Activated naive CD8-positive, alpha-beta T cell (primary cell): ENCODE measurements around the gene NODAL.

Experiments
- H3K27ac Mint-ChIP-seq: one replicate; pipeline ENCODE4 v1.8.0; 2021; ENCODE audit warnings: mixed read lengths
- H3K27me3 Mint-ChIP-seq: one replicate; pipeline ENCODE4 v1.8.0; 2021; ENCODE audit warnings: mixed read lengths
- H3K36me3 Mint-ChIP-seq: one replicate; pipeline ENCODE4 v1.8.0; 2021; ENCODE audit warnings: mixed read lengths
- H3K4me1 Mint-ChIP-seq: one replicate; pipeline ENCODE4 v1.8.0; 2021; ENCODE audit warnings: low read depth, mixed read lengths
- H3K4me3 Mint-ChIP-seq: one replicate; pipeline ENCODE4 v1.8.0; 2021; ENCODE audit warnings: mild to moderate bottlenecking, mixed read lengths
- H3K9me3 Mint-ChIP-seq: one replicate; pipeline ENCODE4 v1.8.0; 2021; ENCODE audit warnings: low read depth, mixed read lengths

NODAL gene

DNA sequence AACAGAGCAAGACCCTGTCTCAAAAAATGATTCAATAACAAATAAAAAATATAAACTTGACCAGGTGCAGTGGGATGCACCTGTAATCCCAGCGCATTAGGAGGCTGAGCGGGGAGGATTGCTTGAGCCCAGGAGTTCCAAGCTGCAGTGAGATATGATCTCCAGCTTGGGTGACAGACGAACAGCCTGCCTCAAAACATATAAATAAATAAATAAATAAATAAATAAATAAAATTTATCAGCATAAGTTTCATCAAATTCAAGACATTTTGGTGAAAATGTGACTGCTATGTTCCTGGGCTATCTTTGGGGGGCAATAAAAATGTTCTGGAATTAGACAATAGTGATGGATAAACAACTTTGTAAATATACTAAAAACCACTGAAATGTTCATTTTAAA lies 42.3 kb downstream of the NODAL start:
- Mint-ChIP-seq H3K27me3 (peaks cover 3% of the 10 kb centered on the region), H3K4me1 (peaks cover 11% of the 10 kb centered on the region), H3K4me3 (no peak overlapping the region), H3K27ac (no peak overlapping the region), H3K36me3 (no peaks in the 10 kb centered on the region), H3K9me3 (no peaks in the 10 kb centered on the region)

GRCh38 chr10:70396140-70396539 lies 45.3 kb downstream of the NODAL start:
- H3K27me3 Mint-ChIP-seq: peaks cover 3% of the 10 kb centered on the region
- no peaks in the 10 kb centered on the region for H3K36me3 Mint-ChIP-seq
- no peak overlapping the region for H3K4me3 Mint-ChIP-seq
- no peak overlapping the region for H3K27ac Mint-ChIP-seq
- H3K4me1 Mint-ChIP-seq: no peaks in the 10 kb centered on the region
- H3K9me3 Mint-ChIP-seq: no peaks in the 10 kb centered on the region

DNA sequence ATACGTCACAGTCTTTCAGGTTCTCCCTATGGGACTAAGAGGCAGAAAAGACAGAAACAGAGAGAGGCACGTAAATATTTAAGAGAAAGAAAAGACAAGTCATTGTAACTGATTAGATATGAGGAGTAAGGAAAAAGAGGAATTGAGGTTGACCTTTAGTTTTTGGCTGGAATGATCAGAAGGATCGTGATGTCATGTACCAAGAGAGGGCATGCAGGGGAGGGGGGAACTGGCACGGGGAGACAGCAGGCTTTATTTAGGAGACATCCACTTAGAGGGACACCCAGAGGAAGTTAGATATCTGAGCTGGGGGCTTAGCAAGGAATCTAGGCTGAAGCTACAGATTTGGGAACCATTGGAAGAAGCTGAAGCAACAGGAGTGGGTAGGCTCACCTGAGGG lies 49.8 kb downstream of the NODAL start:
- H3K27me3 Mint-ChIP-seq: peaks cover 3% of the 10 kb centered on the region
- no peak overlapping the region for H3K4me3 Mint-ChIP-seq
- no peaks in the 10 kb centered on the region for H3K9me3 Mint-ChIP-seq
- no peaks in the 10 kb centered on the region for H3K36me3 Mint-ChIP-seq
- peaks cover 4% of the 10 kb centered on the region for H3K4me1 Mint-ChIP-seq
- H3K27ac Mint-ChIP-seq: no peak overlapping the region
